Fibroblast of skin of abdomen (primary cell): ENCODE results near the gene MYLK2.

ENCODE experiments used
- DNase-seq: peaks from one replicate; pipeline ENCODE4 v3.0.0-alpha.2; 2013

MYLK2 gene

DNA sequence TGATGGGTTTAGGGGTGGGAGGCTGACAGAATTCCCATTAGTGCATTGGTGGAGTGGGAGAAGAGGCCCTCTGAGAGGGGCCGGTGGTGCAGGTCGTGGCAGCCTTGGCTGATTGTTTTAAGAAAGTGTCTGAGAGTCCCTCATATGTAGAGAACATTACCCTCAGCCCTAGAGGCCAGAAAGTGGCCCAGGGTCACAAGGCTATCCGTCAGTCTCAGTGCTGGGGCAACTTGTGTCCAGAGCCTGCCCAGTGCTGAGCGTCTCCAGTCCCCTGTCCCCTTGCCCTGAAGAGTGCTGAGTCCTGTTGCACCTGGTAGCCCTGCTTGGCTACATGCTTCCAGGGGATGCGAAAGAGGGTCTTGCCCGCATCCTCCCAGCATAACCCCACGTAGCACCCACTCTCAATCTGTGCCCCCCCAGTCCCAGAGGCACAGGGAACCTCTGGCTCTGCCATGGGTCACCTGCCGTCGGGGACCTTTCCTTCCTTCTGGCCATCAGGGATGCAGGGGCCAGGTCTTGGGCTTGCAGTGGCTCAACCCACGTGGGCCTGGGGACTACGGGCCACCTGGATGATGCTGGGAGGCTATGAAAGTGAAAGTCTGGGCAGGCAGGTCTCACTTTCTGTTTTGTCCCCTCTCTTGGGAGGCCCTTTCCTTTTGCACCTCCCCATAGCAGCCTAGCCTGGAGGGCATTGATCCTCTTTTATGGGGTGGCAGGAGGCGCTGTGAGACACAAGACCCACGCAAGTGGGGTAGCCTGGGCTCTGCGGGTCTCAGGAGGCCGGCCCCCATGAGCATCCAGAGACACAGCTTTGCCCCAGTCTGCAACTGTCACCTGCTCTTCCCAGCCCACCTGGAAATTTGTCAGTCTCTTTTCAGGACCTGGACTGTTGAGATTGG is 39.0 kb downstream of the MYLK2 start:
- DNase-seq, result no peak

DNA sequence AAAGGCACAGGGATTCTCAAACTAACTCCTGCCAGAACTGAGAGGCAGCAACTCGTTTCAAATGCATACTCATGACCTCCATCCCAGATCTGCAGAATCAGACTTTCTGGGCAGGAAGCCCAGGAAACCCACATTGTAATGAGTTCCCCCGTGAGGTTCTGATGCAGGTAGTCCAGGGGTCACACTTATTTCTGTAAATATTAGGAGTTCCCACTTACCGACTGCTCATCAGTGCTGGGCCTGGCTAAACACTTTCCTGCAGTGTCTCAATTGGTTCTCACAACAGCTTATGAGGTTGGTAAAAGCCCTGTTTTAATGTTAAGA is 39.6 kb downstream of the MYLK2 start:
- no peak for DNase-seq

DNA sequence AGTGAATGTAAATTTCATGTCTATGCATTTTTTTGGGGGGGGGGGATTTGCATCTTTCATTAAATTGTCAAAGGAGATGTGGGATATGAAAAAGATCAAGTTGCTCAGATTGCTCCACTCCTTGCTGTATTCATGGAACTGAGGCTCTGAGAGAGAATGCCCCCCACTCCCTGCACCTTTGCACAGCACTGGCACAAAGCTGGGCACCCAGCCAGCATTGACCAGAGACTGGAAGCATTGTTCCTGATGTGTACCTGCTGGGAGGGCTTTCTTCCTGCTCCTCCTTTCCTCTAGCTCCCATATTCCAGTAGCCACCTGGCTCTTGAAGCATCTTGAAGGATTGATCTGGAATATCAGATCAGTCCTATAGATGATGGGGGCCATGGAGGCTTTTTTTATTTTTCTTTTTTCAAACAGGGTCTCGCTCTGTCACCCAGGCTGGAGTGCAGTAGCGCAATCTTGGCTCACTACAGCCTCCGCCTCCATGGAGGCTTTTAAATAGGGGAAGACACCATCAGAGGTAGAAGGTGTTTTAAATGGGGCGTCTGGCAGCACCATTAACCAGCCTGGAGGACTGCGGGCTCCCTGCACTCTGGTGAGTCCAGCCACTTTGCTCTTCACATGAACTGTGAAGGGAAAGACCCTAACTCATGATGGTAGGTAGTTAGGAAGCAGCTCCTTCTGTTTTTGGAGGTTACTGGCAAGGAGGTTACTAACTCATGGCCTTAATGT is 40.3 kb downstream of the MYLK2 start:
- no peak for DNase-seq

DNA sequence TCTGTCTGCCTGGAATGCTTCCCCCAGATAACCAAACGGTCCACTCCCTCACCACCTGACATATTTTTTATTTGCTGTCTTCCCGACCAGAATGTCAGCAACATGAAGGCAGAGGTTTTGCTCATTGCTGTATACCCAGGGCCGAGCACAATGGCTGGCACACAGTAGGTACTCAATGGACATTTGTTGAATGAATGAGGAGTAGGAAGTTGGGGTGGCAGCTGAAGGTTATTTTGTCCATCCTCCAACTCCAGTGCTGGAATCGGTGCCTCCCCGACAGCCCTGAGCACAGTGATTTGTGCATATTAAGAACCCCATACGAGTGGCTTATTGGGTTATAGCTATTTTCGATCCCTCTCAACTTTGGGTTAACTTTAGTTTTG is 40.8 kb downstream of the MYLK2 start:
- no peak for DNase-seq

DNA sequence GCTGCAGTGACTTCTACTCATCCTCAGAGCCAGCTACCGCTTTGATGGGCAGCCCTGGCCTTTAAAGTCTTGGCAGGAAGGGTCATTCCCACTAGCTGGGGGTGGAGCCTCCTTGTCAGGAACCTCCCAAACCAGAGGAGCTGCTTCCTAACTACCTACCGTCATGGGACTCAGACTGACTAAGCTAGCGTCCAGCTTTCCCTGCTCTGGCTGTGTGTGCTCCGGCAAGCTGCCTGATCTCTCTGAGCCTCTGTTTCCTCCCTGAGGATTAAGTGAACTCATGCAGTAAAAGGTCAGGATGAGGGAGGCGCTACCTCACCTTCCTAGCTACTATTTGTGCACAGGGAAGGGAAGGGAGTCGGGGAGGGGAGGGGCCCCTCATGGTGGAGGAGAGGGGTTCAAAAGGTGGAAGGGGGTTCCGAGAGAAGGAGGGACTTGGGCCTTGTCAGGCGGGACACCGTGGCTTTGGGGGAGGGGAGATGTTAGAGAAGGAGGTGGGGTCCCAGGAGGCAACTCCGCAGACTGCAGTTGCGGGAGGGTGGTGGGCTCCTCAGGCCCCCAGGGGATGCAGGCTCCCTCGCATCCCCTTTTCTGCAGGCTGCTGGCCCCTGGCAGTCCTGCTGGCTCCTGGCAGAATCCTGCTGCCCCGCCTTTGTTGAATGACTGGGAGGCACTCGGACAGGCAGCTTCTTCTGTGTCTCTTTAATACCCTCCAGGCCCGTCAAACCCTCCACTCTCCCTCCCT is 41.4 kb downstream of the MYLK2 start:
- DNase-seq, result no peak

DNA sequence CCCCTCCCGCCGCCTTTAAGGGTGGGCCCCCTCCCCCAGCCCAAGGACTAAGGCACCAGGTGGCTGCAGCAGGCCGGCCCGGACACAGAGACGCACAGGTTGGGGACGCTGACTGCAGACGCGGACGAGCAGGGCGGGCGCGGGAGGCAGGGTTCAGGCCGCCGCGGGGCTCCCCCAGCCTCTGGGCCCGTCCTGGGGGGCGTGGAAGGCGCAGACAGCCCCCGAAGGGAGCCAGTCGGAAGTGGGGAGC is 41.9 kb downstream of the MYLK2 start:
- no peak for DNase-seq

DNA sequence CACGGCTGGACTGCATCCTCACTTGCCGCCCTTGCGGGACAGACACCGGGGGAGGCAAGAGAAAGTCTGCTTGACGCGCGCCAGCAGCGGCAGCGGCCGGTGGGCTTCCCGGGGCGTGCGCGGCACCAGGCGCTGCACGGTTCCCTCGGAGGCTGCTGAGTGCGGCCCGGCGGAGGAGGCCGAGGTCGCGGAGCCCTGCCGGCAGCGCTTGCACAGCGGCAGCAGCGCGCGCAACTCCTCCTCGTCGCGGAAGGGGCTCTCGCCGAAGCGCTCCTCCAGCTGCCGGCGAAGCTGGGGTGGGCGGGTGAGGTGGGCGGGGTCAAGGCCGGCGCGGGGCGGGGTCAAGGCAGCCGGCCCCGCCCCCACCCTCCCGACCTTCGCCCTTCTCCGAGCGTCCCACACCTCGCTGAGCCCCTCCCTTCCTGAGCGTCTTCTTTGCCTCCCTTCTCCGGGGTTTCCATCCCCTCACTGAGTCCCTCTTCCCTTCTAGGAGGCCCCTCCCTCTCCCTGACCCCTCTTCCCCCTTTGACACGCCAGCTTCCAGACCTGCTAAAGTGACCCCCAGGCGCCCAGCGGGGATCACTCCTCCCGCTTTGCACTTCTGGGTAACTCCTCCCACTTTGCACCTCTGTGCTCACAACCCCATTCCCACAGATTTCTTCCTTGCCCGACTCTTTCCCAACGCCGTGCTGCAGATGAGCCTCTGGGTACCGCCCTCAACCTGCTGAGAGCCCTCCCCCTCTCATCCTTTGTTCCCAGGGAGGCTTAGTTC is 42.4 kb downstream of the MYLK2 start:
- DNase-seq, result peak; percentile 48

DNA sequence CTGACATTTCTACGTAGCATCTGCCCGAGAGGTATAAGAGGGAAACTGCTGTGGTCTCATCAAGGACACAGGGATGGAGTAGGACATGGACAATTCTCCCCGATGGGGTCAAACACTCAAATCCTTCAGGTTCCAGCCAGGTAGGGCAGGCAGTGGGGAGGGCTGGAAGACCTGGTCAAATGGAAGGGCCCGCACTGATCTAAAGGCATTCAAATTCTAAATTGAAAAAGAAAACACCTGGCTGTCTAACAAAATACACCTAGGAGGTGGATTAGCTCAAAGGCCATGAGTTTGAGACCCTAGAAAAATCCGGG is 43.0 kb downstream of the MYLK2 start:
- DNase-seq, result no peak

DNA sequence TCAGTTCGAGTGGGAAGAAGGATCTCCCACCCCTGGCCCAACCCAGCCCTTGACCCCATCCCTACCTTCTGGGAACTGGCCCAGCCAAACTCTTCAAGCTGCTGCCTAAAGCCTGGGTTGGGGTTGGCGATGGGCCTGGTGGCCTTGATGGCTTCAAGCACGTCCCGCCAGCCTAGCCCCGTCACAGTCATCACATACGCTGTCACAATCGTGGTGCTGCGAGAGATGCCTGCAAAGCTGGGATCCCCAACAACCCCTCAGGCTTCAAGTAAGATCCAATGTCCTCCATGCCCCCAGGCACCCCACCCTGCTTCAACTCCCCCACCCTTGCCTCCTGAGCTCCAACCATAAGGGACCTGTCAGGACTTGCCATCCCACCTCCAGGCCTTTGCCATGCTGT is 43.4 kb downstream of the MYLK2 start:
- DNase-seq, result no peak

DNA sequence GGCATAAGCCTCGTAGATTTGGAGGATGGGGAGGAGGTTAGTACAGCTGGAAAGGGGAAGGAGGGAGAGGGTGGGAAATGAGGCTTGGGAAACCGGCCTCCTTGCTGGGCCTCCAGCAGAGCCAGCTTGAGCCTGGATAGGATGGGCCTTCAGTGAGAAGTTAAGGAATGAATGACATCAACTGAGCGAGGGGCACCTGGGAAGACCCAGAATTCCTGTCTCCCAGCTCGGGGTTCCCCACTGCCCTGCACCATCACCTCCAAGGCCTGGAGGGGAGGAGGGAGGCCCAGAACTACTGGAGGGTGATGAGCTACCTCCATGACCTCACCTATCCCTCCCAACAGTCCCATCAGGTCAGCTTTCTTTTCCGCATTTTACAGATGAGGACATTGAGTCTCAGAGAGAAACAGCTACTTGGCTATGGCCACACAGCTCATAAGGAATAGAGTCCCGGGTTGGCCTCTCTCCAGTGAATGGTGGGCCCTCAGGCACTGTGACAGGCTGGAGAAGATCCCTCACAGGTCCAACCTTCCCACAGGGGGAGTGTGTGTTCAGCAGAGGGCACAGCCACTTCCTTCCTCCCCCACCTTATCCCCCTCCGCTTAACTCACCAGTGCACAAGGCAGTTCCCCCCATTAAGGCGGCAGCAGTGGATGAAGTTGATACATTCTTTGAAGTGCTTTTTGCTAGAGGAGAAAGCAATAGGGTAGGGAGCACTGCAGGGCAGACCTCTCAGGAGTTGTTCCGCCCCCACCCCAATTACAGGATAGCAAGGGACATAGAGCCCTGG is 44.3 kb downstream of the MYLK2 start:
- no peak for DNase-seq

DNA sequence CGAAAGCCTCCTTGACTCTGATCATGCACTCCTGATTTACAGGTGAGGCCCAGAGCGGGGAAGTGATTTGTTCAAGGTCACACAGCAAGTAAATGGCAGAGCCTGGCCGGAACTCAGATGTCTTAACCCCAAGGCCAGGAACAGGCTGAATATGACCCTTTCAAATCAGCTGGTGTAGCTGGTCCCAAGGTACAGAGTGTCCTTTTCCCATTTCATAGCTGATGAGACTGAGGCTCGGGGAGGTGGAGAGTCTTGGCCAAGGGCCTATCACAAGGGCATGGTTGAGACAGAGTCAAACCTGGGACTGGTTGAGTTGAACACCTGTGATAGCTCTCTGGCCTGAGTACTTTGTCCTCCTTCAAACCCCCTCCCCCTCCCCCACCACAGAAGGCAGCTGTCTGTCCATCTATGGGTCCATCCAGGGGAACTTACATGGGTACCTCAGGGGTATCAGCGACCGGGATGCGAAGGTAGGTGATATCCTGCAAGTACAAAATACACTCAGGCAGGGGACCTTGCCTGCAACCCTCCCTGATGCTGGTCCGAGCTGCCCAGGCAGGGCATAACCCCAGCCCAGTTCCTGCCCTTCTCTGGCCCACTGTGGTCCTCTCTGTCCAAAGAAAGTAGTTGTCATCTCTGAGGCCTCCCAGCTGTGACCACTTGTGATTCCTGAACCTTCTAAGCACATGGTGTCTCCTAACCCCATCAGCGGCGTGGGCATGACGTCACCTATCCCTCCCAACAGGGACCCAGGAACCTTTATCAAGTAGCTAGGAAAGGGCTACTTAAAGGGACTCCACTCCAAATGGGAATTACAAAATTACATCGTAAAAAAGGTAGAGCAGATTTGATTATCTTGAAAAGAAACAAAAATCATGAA is 45.6 kb downstream of the MYLK2 start:
- no peak for DNase-seq

DNA sequence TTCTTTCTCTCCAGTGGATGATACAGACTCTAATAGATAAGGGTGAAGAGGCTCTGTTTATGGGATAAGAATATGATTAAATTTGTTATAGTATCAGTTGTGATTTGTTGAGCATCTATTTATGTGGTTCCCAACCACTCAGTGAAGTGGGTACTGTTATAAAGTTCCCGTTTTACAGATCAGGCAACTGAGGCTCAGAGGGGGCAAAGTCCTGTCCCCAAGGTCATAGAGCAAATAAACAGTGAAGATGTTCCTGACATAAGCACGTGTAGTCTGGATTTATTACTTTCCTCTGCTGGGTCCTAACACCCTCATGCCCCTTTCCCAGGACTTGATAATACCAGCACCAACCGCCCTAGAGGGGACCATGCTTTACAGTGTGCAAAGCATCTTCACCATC is 47.1 kb downstream of the MYLK2 start:
- DNase-seq, result no peak

DNA sequence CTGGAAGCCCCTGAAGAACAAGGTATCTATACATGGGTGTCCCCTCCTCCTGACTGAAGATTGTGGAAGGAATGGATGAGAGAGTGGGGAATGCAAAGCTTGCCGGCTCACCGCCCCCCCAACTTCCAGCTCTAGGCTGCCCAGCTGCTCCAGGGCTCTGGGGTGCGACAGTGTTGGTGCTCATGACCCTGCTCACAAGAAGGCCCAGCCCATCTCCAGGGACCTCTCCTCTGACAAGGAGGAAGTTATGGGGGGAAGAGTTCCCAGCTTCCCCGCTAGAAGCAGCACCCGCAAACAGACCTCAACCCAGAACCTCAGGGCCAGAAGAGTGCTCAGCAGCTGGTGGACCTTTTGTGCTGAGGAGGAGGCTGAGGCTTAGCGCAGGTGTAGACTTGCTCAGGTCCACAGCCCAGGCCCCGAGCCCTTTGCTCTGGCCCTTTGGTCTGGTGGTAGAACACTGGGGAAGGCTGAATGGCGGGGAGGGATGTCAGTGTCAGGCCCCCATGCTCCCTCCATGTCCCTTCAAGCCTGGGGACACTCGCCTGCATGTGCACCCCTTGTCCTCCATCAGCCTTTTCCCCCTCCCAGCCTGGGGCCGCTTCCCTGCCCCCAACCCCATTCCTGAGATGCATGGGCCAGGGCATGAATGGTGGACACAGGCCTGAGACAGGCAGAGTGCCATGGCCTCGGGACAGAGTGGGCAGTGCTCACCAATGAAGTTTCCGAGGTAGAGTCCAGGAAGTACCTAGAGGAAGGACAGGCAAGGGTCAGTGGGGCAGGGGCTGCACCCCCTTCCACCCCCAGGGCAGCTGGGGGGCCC is 49.9 kb downstream of the MYLK2 start:
- no peak for DNase-seq

DNA sequence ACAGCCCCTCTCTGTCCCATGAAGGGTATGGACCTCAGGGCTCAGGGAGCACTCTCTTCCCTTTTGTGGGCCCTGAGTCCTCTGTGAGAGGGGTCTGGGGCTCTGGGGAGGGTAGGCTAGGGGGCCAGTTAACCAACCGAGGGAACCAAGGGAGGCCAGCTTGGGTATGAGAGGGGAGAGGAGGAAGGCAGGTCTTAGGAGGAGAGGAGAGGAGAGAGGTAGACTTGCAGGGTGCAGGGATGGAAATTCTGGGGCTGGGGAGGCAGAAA is 50.5 kb downstream of the MYLK2 start:
- no peak for DNase-seq

DNA sequence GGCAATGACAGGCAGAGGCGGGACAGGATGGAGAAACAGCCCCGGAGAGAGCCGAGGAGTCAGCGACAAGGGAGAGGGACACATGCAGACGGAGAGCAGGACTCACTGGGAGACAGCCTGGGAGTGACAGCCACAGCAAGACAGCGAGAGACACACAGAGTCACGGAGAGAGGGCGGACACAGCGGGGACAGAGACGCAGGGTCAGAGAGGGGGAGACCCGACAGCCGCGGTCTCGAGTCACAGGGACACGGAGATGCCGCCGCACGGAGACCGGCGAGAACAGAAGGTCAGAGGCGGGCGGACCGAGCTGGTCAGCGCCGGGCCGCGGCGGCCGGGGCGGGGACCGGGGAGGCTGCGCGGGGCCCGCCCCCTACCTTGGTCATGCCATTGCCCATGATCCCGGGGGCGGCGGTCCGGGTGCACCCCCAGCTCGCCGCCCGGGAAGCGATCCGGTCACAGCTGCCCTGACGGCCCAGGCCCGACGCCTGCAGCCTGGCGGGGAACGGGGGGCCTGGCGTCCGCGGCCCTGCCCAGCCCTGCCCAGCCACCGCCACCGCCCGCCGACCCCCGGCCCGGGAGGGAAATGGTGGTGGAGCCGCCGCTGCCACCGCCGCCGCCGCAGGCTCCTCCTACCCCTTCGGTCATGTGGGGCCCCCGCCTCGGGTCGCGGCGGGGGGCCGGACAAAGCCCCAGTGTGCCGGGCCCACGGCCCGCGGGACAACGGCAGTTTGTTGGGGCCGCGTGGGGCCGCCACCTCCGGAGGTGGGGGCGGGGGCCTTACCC is 51.0 kb downstream of the MYLK2 start, which contains the start of the genes DUSP15 and TTLL9:
TSS of gene DUSP15 (minus strand) at position 586 of the 784 bp plus-strand sequence. CDS start at position 396, 190 bp downstream.
TSS of gene TTLL9 (plus strand) at position 693 of the 784 bp plus-strand sequence. CDS start 493 bp downstream, outside the sequence.
- no peak for DNase-seq

DNA sequence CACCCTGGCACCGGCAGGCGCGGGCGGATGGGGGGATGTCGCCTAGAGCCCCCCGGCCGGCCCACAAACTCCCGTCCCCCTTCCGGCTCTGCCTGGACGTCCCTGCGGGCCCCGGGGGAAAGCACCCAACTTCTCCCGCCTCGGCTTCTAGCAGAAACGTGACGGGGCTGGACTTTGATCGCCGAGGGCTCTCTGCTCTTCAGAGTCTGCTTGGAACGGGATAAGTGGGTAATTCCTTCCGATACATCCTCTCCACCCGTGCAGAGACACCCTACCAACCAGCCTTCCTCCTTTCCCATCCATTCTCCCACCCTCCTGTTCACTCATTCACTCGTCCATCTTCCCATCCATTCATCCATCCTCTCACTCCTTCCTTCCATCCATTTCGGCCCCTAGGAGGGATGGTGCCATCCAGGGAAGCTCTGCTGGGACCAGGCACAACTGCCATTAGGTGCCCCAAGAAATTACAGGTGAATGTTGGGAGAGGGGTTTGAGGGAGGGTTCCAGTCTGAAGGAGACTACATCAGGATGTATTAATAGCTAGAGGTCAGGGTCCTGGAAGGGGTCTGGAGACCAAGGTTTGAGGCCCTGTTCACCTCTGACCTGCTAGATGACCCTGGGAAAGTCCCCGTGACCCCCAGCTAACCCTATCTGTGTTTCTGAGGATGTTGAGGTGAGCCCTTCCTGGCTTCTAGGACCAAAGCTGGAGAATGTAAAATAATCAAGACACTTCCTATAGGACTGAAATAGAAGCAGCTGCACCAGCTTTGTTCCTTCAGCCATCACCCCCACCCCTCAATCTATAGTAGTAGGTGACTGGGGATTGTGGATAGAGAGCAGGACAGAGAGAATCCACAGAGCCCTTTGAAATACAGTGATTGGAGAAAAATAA is 51.8 kb downstream of the MYLK2 start:
- DNase-seq, result no peak

DNA sequence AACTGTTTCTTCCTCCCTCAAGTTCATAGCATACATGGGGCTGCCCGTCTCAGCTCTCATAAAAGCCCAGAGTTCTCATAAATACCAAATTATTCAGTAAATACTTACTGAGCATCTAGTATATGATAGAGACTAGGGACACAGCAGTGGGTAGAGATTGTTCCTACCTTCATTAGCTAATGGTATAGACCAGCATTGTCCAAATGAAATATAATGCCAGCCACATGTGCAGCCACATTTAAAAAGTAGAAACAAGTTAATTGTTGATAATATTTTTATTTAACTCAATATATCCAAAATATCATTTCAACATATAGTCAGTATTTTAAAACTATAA is 52.4 kb downstream of the MYLK2 start:
- no peak for DNase-seq

DNA sequence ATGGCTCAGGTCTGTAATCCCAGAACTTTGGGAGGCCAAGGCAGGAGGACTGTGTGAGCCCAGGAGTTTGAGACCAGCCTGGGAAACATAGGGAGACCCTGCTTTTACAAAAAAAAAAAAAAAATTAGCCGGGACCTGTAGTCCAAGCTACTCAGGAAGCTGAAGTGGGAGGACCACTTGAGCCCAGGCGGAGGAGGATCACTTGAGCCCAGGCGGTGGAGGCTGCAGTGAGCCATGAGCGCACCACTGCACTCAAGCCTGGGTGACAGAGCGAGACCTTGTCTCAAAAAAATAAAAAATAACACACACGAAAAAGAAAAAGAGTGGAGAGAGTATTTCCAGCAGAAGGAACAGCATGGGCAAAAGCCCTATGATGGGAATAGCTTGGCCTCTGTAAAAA is 53.2 kb downstream of the MYLK2 start:
- DNase-seq, result no peak

DNA sequence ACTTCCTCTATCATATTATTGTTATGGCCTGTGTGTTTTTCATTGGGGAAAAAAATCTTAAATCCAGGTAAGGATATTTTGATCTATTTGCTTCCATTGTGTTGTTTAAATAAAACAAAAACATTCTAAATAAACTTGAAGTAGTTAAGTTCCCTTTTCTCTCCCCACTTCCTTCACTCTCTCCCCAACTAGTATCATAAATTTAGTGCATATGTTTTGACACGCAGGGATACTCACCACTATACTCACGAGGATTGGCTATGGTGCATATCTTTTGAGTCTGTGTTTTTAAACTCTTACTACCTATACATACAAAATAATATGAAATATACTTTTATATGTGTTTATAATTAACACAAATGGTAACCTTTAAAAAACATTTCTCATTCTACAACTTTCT is 56.5 kb downstream of the MYLK2 start:
- no peak for DNase-seq
